ENCODE measurements around the gene COPS4.
"Not testable (repeated sequence)": the region's sequence is repeated elsewhere in the genome, so short reads cannot be mapped to it uniquely, and the experiment has no call there.

COPS4 gene

GRCh38 chr4:83019794-83020494 is 15.0 kb upstream of the COPS4 start:
- DNase-seq, result no peak
- Histone ChIP-seq H3K4me1 (no peaks in the 10 kb centered on the region), H3K36me3 (no peaks in the 10 kb centered on the region), H3K27me3 (no peaks in the 10 kb centered on the region), H3K27ac (no peak overlapping the region), H3K9me3 (peaks cover 0 to 4% (median 3%) of the 10 kb centered on the region in 3 donors), H3K4me3 (no peak overlapping the region)
- intact Hi-C loops (cut with DNase I; ENCODE audit: low total_unique reads), result loop anchor here (10.0 kb wide), 1 partner anchor 435 kb away; the partner anchor contains the start of genes HELQ and MRPS18C
- TF ChIP-seq CTCF (IDR thresholded peaks at IDR 0.05), result no peak

GRCh38 chr4:83022724-83023450 is 12.1 kb upstream of the COPS4 start:
- TF ChIP-seq CTCF (IDR thresholded peaks at IDR 0.05), result no peak
- H3K27me3 ChIP-seq, result no peaks in the 10 kb centered on the region
- intact Hi-C loops (cut with DNase I; ENCODE audit: low total_unique reads), result no loop called here
- no peaks in the 10 kb centered on the region for H3K4me1 ChIP-seq
- no peak overlapping the region for H3K4me3 ChIP-seq
- no peak for DNase-seq
- no peaks in the 10 kb centered on the region for H3K36me3 ChIP-seq
- H3K9me3 ChIP-seq, result peaks cover 0 to 10% (median 6%) of the 10 kb centered on the region in 3 donors
- H3K27ac ChIP-seq, result no peak overlapping the region

GRCh38 chr4:83023599-83023998 is 11.4 kb upstream of the COPS4 start:
- H3K27ac ChIP-seq; H3K36me3 ChIP-seq; DNase-seq; H3K27me3 ChIP-seq; intact Hi-C loops (cut with DNase I; ENCODE audit: low total_unique reads); H3K4me3 ChIP-seq; H3K4me1 ChIP-seq: not testable (repeated sequence)
- H3K9me3 ChIP-seq, result peaks cover 0 to 10% (median 6%) of the 10 kb centered on the region in 3 donors

GRCh38 chr4:83024233-83024632 is 10.8 kb upstream of the COPS4 start:
- Histone ChIP-seq H3K4me3 (no peak overlapping the region), H3K27me3 (no peaks in the 10 kb centered on the region), H3K27ac (no peak overlapping the region), H3K36me3 (no peaks in the 10 kb centered on the region), H3K9me3 (peaks cover 0 to 10% (median 6%) of the 10 kb centered on the region in 3 donors), H3K4me1 (no peaks in the 10 kb centered on the region)
- TF ChIP-seq CTCF (IDR thresholded peaks at IDR 0.05), result no peak
- intact Hi-C loops (cut with DNase I; ENCODE audit: low total_unique reads), result no loop called here
- no peak for DNase-seq

- Histone ChIP-seq H3K9me3 (peaks cover 0 to 10% (median 6%) of the 10 kb centered on the region in 3 donors), H3K4me3 (no peak overlapping the region), H3K27me3 (no peaks in the 10 kb centered on the region), H3K36me3 (no peaks in the 10 kb centered on the region), H3K4me1 (no peaks in the 10 kb centered on the region), H3K27ac (no peak overlapping the region)
- DNase-seq, result no peak
- no peak for TF ChIP-seq CTCF (IDR thresholded peaks at IDR 0.05)
- intact Hi-C loops (cut with DNase I; ENCODE audit: low total_unique reads), result no loop called here
Observed at GRCh38 chr4:83025563-83025962, 9.4 kb upstream of the COPS4 start.

- Histone ChIP-seq H3K9me3 (peaks cover 0 to 10% (median 6%) of the 10 kb centered on the region in 3 donors), H3K36me3 (no peaks in the 10 kb centered on the region), H3K4me1 (no peaks in the 10 kb centered on the region), H3K27ac (no peak overlapping the region), H3K27me3 (no peaks in the 10 kb centered on the region), H3K4me3 (no peak overlapping the region)
- intact Hi-C loops (cut with DNase I; ENCODE audit: low total_unique reads), result no loop called here
- no peak for DNase-seq
- TF ChIP-seq CTCF (IDR thresholded peaks at IDR 0.05), result no peak
Observed at GRCh38 chr4:83028976-83029375, 6.0 kb upstream of the COPS4 start.
